Naive B cell (primary cell): ENCODE results near the gene SEPSECS. TPM values are rescaled to one million over a fixed set of nuclear protein-coding genes. Genes with fewer than 3 reads are reported as not detected.

ENCODE experiments used
- ATAC-seq, 2 donors: fragments of 150-1000 bp; cut with Tn5 transposase; 2 replicates each; pipeline ENCODE4 v1.10.0; 2021; ENCODE audit warnings: low read depth in 2 of 2, mild to moderate bottlenecking in 2 of 2, moderate library complexity in 2 of 2
- DNase-seq: peaks from one replicate; pipeline ENCODE4 v3.0.0; 2022
- H3K27ac Mint-ChIP-seq, 6 donors: one replicate each; pipeline ENCODE4 v1.8.0; 2020 to 2022; ENCODE audit warnings: mild to moderate bottlenecking in 6 of 6, mixed read lengths in 6 of 6, moderate library complexity in 5 of 6, inconsistent platforms in 2 of 6
- H3K27me3 Mint-ChIP-seq, 3 donors: one replicate each; pipeline ENCODE4 v1.8.0; 2021 to 2022; ENCODE audit warnings: mixed read lengths in 3 of 3, mild to moderate bottlenecking in 1 of 3
- H3K36me3 Mint-ChIP-seq, 2 donors: one replicate each; pipeline ENCODE4 v1.8.0; 2020 to 2022; ENCODE audit warnings: mixed read lengths in 2 of 2, inconsistent platforms in 1 of 2, mild to moderate bottlenecking in 1 of 2
- H3K4me1 Mint-ChIP-seq, 3 donors: one replicate each; pipeline ENCODE4 v1.8.0; 2020 to 2022; ENCODE audit warnings: mixed read lengths in 3 of 3, inconsistent platforms in 1 of 3, mild to moderate bottlenecking in 1 of 3, moderate library complexity in 1 of 3
- H3K4me3 Mint-ChIP-seq, 8 donors: one replicate each; pipeline ENCODE4 v1.8.0; 2020 to 2022; ENCODE audit warnings: mild to moderate bottlenecking in 8 of 8, mixed read lengths in 8 of 8, moderate library complexity in 8 of 8, inconsistent platforms in 2 of 8
- H3K9me3 Mint-ChIP-seq, 7 donors: one replicate each; pipeline ENCODE4 v1.8.0; 2020 to 2022; ENCODE audit warnings: mixed read lengths in 7 of 7, mild to moderate bottlenecking in 5 of 7, inconsistent platforms in 2 of 7, moderate library complexity in 1 of 7
- polyA plus RNA-seq, 6 donors: library from polyadenylated mRNA; unstranded; fragments of 300-500 nt; fragmentation: Illumina TruSeq; gene quantifications; one replicate each; pipeline ENCODE4 v1.2.3, GENCODE V29; 2021; ENCODE audit warnings: low read depth in 6 of 6

SEPSECS gene
- polyA plus RNA-seq: 1 to 10 TPM; 2.4 to 5.9 (median 3.2) TPM

GRCh38 chr4:25159837-25160713, at the start of gene SEPSECS:
Gene SEPSECS (minus strand): TSS chr4:25160449. CDS start chr4:25160369, 80 bp downstream.
- no peaks in the 10 kb centered on the region for H3K9me3 Mint-ChIP-seq

DNA sequence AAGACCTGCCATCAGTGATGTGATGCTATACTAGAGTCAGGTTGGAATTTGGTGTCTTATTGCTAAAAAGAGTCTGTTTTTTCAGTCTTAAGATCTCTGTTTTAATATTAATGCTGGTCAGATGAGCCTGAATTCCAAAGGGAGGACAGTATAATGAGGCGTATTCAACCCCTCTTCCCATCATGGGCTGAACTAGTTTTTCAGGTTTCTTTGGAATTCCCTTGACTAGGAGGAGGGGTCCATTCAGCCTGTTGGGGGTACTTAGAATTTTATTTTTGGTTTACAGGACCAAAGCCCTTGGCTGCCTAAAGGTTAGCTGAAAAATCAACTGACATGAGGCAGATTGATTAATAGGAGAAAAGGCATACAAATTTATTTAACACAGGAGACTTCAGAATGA, 49.5 kb upstream of the SEPSECS start:
- H3K4me3 Mint-ChIP-seq: no peak overlapping the region
- peaks cover 9 to 35% of the 10 kb centered on the region in 2 donors for H3K36me3 Mint-ChIP-seq

More at GRCh38 chr4:25159837-25160713, at the start of gene SEPSECS:
- peak within 1 kb of the TSS; percentile 86 to 98 (median 94) for H3K4me3 Mint-ChIP-seq
- H3K27ac Mint-ChIP-seq: peak within 1 kb of the TSS; percentile 96 to 99 (median 98)
- ATAC-seq: peak; percentile 82 to 83
- H3K36me3 Mint-ChIP-seq: peaks cover 0 to 7% of the 10 kb centered on the region in 2 donors
- no peaks in the 10 kb centered on the region for H3K27me3 Mint-ChIP-seq
- DNase-seq: peak; percentile 93
- H3K4me1 Mint-ChIP-seq: peaks cover 38 to 47% (median 43%) of the 10 kb centered on the region in 3 donors

GRCh38 chr4:25207997-25208396, 47.7 kb upstream of the SEPSECS start:
- ATAC-seq (no peak), DNase-seq (no peak)
- H3K4me3 Mint-ChIP-seq: no peak overlapping the region
- H3K9me3 Mint-ChIP-seq: peaks cover 10 to 26% (median 19%) of the 10 kb centered on the region in 7 donors
- H3K27ac Mint-ChIP-seq: peak overlapping the region in 1 of 6 donors; percentile 65
- H3K27me3 Mint-ChIP-seq: no peaks in the 10 kb centered on the region
- peaks cover 0 to 25% of the 10 kb centered on the region in 2 donors for H3K36me3 Mint-ChIP-seq
- peaks cover 0 to 2% (median 0%) of the 10 kb centered on the region in 3 donors for H3K4me1 Mint-ChIP-seq

More for the DNA sequence above, 49.5 kb upstream of the SEPSECS start:
- Mint-ChIP-seq H3K27ac (no peak overlapping the region), H3K27me3 (no peaks in the 10 kb centered on the region), H3K9me3 (peaks cover 14 to 42% (median 24%) of the 10 kb centered on the region in 7 donors), H3K4me1 (peaks cover 0 to 2% (median 0%) of the 10 kb centered on the region in 3 donors)
- ATAC-seq: no peak
- DNase-seq: no peak

DNA sequence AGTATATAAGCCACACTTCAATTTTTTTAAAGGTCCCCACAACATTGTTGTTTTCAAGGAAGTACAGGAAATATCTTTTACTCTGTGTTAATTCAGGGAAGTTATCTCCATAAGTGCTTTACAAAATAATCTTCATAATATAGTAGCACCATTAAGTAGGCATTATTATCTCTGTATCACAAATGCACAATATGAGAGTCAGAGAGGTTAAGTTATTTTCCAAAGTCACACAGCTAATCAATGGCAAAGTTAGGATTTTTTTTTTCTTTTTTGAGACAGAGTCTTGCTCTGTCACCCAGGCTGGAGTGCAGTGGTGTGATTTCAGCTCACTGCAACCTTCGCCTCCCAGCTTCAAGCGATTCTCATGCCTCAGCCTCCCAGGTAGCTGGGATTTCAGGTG, 38.5 kb upstream of the SEPSECS start:
- Mint-ChIP-seq H3K36me3 (peaks cover 0 to 23% of the 10 kb centered on the region in 2 donors), H3K4me3 (no peak overlapping the region), H3K9me3 (peaks cover 4 to 19% (median 7%) of the 10 kb centered on the region in 7 donors), H3K4me1 (no peaks in the 10 kb centered on the region), H3K27me3 (no peaks in the 10 kb centered on the region), H3K27ac (no peak overlapping the region)
- no peak for ATAC-seq
- DNase-seq: no peak

GRCh38 chr4:25190407-25190806, 30.2 kb upstream of the SEPSECS start:
- H3K9me3 Mint-ChIP-seq: no peaks in the 10 kb centered on the region
- H3K4me1 Mint-ChIP-seq: peaks cover 0 to 6% (median 0%) of the 10 kb centered on the region in 3 donors
- H3K4me3 Mint-ChIP-seq: no peak overlapping the region
- no peak for DNase-seq
- H3K27me3 Mint-ChIP-seq: no peaks in the 10 kb centered on the region
- no peaks in the 10 kb centered on the region for H3K36me3 Mint-ChIP-seq
- ATAC-seq: no peak
- H3K27ac Mint-ChIP-seq: no peak overlapping the region

DNA sequence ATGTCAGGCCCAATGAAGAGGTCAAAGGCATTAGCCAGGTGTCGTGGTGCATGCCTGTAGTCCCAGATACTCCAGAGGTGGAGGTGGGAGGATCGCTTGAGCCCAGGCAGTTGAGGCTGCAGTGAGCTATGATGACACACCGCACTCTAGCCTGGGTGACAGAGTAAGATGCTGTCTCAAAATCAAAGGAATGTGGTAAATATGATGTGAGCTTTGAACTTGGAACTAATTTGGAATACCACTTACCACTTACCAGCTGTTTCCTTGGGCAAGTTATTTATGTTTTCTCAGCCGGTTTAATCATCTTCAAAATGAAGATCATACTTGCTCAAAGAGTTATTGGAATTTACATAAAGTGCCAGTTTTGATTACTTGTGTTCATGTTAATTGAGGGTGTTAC, 23.8 kb upstream of the SEPSECS start:
- Mint-ChIP-seq H3K4me1 (peaks cover 6 to 23% (median 15%) of the 10 kb centered on the region in 3 donors), H3K9me3 (no peaks in the 10 kb centered on the region), H3K4me3 (no peak overlapping the region), H3K36me3 (no peaks in the 10 kb centered on the region), H3K27me3 (no peaks in the 10 kb centered on the region), H3K27ac (peak overlapping the region in 2 of 6 donors; percentile 39)
- DNase-seq (no peak), ATAC-seq (no peak)

DNA sequence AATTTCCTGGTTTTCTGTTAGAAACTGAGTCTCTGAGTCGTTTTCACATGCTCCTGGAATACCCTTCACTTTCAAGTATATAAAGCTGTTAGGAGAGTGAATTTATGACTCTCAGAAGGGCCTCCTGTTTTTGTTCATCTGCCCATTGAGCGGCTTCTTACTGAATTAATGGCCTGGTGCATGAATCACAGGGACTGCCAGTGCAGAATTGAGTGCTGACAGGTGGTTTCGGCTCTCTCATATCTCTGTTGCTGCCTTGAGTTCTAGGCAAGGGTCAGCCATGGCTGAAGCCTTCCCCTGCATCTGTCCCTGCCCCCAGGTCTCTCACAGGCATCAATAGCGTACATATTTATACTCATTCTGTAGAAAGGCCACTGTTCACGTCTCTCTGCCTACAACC, 22.7 kb upstream of the SEPSECS start:
- H3K4me3 Mint-ChIP-seq: no peak overlapping the region
- DNase-seq: no peak
- H3K9me3 Mint-ChIP-seq: no peaks in the 10 kb centered on the region
- H3K36me3 Mint-ChIP-seq: no peaks in the 10 kb centered on the region
- H3K4me1 Mint-ChIP-seq: peaks cover 6 to 20% (median 15%) of the 10 kb centered on the region in 3 donors
- no peak for ATAC-seq
- H3K27ac Mint-ChIP-seq: peak overlapping the region in 1 of 6 donors; percentile 64
- no peaks in the 10 kb centered on the region for H3K27me3 Mint-ChIP-seq

GRCh38 chr4:25180524-25181131, 20.4 kb upstream of the SEPSECS start:
- peaks cover 6 to 20% (median 15%) of the 10 kb centered on the region in 3 donors for H3K4me1 Mint-ChIP-seq
- DNase-seq: peak; percentile 43
- H3K27me3 Mint-ChIP-seq: no peaks in the 10 kb centered on the region

GRCh38 chr4:25178838-25179261, 18.6 kb upstream of the SEPSECS start:
- ATAC-seq (no peak), DNase-seq (no peak)
- Mint-ChIP-seq H3K9me3 (no peaks in the 10 kb centered on the region), H3K4me3 (no peak overlapping the region), H3K36me3 (no peaks in the 10 kb centered on the region), H3K27ac (no peak overlapping the region), H3K4me1 (peaks cover 6 to 20% (median 15%) of the 10 kb centered on the region in 3 donors), H3K27me3 (no peaks in the 10 kb centered on the region)

More at GRCh38 chr4:25180524-25181131, 20.4 kb upstream of the SEPSECS start:
- Mint-ChIP-seq H3K36me3 (no peaks in the 10 kb centered on the region), H3K4me3 (no peak overlapping the region), H3K9me3 (no peaks in the 10 kb centered on the region), H3K27ac (peak overlapping the region in 1 of 6 donors; percentile 70)
- ATAC-seq: peak; percentile 81 to 94

GRCh38 chr4:25177147-25177546, 16.9 kb upstream of the SEPSECS start:
- peaks cover 0 to 17% (median 8%) of the 10 kb centered on the region in 3 donors for H3K4me1 Mint-ChIP-seq
- H3K27ac Mint-ChIP-seq: no peak overlapping the region
- H3K36me3 Mint-ChIP-seq: peaks cover 0 to 5% of the 10 kb centered on the region in 2 donors
- DNase-seq (no peak), ATAC-seq (no peak)
- H3K27me3 Mint-ChIP-seq: no peaks in the 10 kb centered on the region
- no peaks in the 10 kb centered on the region for H3K9me3 Mint-ChIP-seq
- no peak overlapping the region for H3K4me3 Mint-ChIP-seq

DNA sequence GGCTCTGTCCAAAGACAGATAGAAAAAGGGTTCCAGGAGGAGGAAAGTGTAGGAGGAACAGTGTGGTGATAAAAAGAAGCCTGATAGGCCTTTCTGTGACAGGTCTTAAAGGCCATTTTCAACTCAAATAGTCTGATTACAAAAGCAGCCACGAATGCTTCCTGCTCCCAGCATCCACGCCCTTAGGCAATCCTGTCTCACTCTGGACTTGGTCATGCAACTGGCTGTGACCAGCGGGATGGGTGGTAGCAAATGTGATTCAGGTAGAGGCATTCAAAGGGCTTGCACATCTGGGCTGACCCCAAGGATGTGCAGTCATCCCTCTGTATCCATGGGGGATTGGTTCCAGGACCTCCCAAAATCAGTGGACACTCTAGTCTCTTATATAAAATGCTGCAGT, 14.4 kb upstream of the SEPSECS start:
- ATAC-seq (no peak), DNase-seq (no peak)
- H3K27me3 Mint-ChIP-seq: no peaks in the 10 kb centered on the region
- H3K36me3 Mint-ChIP-seq: peaks cover 8 to 17% of the 10 kb centered on the region in 2 donors
- no peak overlapping the region for H3K4me3 Mint-ChIP-seq
- peak overlapping the region in 1 of 6 donors; percentile 90 for H3K27ac Mint-ChIP-seq
- peaks cover 4 to 11% (median 9%) of the 10 kb centered on the region in 3 donors for H3K4me1 Mint-ChIP-seq
- H3K9me3 Mint-ChIP-seq: no peaks in the 10 kb centered on the region

DNA sequence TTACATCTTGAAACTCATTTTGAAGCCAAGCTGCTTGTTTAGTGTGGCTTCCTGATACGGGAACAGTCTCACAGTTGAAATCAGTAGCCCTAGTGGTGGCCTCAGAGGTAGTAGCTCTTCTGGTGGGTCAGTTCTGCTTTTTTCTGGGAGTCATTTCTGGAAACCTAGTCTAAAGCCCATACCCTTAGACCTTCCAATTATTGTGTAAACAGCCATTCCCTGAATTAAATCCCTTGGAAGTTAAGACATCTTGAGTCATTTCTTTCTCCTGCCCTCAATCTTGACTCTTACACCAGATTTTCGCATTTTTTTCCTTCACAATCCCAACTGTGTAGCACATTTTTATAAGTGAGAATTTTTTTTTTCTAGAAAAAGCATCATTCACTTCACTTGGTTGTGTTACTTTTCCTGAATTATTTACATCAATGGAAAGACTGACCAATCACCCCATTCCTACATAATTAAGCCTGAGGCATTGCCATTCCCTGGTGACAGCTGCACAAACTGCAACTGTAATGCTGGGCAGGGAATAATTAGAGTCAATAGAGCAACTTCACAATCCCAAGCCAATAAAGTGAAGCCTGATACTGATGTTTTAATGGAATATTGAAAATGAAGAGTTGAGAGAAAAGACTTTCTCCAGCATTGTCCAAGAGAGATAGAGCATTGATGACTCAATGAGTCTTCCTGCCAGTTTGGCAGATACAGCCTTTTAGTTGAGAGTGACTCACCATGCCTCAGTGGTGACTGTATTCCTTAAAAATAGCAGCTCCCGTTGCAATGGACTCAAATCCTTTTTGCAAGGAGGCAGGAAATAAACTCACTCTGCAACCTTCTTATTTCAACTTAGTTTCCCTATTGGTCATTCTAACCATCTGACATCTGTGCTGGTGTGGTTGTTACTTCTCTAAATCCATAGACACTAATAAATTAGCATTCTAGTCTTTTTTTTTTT, 13.0 kb upstream of the SEPSECS start:
- DNase-seq (no peak), ATAC-seq (no peak)
- Mint-ChIP-seq H3K27me3 (no peaks in the 10 kb centered on the region), H3K4me3 (no peak overlapping the region), H3K36me3 (peaks cover 8 to 17% of the 10 kb centered on the region in 2 donors), H3K9me3 (no peaks in the 10 kb centered on the region), H3K4me1 (peaks cover 4 to 11% (median 9%) of the 10 kb centered on the region in 3 donors), H3K27ac (peak overlapping the region in 2 of 6 donors; percentile 15 to 58)
